HepG2 (cell line): Measurements from ENCODE around the gene PLIN5. TPM values are rescaled to one million over a fixed set of nuclear protein-coding genes. Genes with fewer than 3 reads are reported as not detected.

Experiments used
- CCDC6 ChIP-seq: sonication (generic); formaldehyde crosslinking; IDR thresholded peaks from 2 replicates; pipeline ENCODE4 v1.8.1; 2022; ENCODE audit warnings: mild to moderate bottlenecking, missing genetic modification reagents, moderate library complexity
- GTF3A ChIP-seq: sonication (generic); formaldehyde crosslinking; conservative IDR thresholded peaks from 2 replicates; pipeline ENCODE4 v1.4.0; 2020; ENCODE audit warnings: mild to moderate bottlenecking, missing genetic modification reagents
- HES4 ChIP-seq: sonication (generic); formaldehyde crosslinking; IDR thresholded peaks from 2 replicates; pipeline ENCODE4 v1.9.0; 2021; ENCODE audit warnings: mild to moderate bottlenecking, missing genetic modification reagents, borderline replicate concordance
- HMGXB4 ChIP-seq, 2 experiments: sonication (generic) in 1 of 2; formaldehyde crosslinking in 1 of 2; IDR thresholded peaks; 2 replicates each; pipeline versions ENCODE4 v1.4.0 to v1.6.1; 2018 to 2020; ENCODE audit warnings: missing genetic modification reagents in 2 of 2, borderline replicate concordance in 1 of 2, low read depth in 1 of 2, mild to moderate bottlenecking in 1 of 2, missing biosample characterization in 1 of 2
- IKZF4 ChIP-seq: sonication (generic); formaldehyde crosslinking; IDR thresholded peaks from 2 replicates; pipeline ENCODE4 v1.5.1; 2020; ENCODE audit warnings: borderline replicate concordance, mild to moderate bottlenecking, low read depth, missing genetic modification reagents; ENCODE audit errors: not compliant biosample characterization
- KDM5B ChIP-seq: sonication (generic); formaldehyde crosslinking; IDR thresholded peaks from 2 replicates; pipeline ENCODE4 v1.4.0; 2020; ENCODE audit warnings: missing genetic modification reagents, mild to moderate bottlenecking, borderline replicate concordance
- KLF11 ChIP-seq: IDR thresholded peaks from 2 replicates; pipeline ENCODE4 v1.6.1; 2016; ENCODE audit warnings: missing compliant biosample characterization
- LCORL ChIP-seq, 2 experiments: fragments of 450-650 bp in 1 of 2; sonication (generic) in 1 of 2; formaldehyde crosslinking in 1 of 2; IDR thresholded peaks; 2 replicates each; pipeline versions ENCODE4 v1.5.0 to v1.6.1; 2017 to 2020; ENCODE audit warnings: antibody characterized with exemption in 1 of 2, missing genetic modification reagents in 1 of 2
- MAFK ChIP-seq, 2 experiments: IDR thresholded peaks in 1 of 2; conservative IDR thresholded peaks in 1 of 2; 2 replicates each; pipeline ENCODE4 v1.6.1; 2011; ENCODE audit warnings: improper control_type of control experiment in 2 of 2, low read length in 2 of 2
- RFX3 ChIP-seq: IDR thresholded peaks from 2 replicates; pipeline ENCODE4 v1.6.1; 2016; ENCODE audit warnings: missing biosample characterization, missing genetic modification reagents
- TCF7 ChIP-seq: sonication (generic); IDR thresholded peaks from 2 replicates; pipeline ENCODE4 v1.6.1; 2016; ENCODE audit warnings: antibody characterized with exemption, low read depth
- THAP8 ChIP-seq: sonication (generic); formaldehyde crosslinking; IDR thresholded peaks from 2 replicates; pipeline ENCODE4 v1.5.1; 2020; ENCODE audit warnings: missing genetic modification reagents, mild to moderate bottlenecking, borderline replicate concordance
- ZFX ChIP-seq: sonication (generic); formaldehyde crosslinking; IDR thresholded peaks from 2 replicates; pipeline ENCODE4 v1.4.0; 2020; ENCODE audit warnings: mild to moderate bottlenecking, low read depth, missing genetic modification reagents, moderate library complexity
- ZNF225 ChIP-seq: sonication (generic); formaldehyde crosslinking; IDR thresholded peaks from 2 replicates; pipeline ENCODE4 v1.4.0; 2020; ENCODE audit warnings: mild to moderate bottlenecking, missing genetic modification reagents
- ZNF441 ChIP-seq: sonication (generic); formaldehyde crosslinking; IDR thresholded peaks from 2 replicates; pipeline ENCODE4 v1.7.0; 2021; ENCODE audit warnings: missing genetic modification reagents, borderline replicate concordance
- ZNF670 ChIP-seq: sonication (generic); formaldehyde crosslinking; IDR thresholded peaks from 2 replicates; pipeline ENCODE4 v1.8.0; 2022; ENCODE audit warnings: mild to moderate bottlenecking, missing genetic modification reagents, borderline replicate concordance
- polyA plus RNA-seq, 8 experiments: library from polyadenylated mRNA; depleted of rRNA in 3 of 8; stranded (reverse) in 7 of 8; unstranded in 1 of 8; fragments of >200 nt; fragmentation: Illumina TruSeq in 4 of 8; extraction: Trizol in 4 of 8; gene quantifications; 2 replicates each; pipeline versions ENCODE4 v1.2.1 to v1.2.3, GENCODE V29; 2011 to 2016; ENCODE audit warnings: low read depth in 4 of 8, missing spikeins in 1 of 8, mixed read lengths in 1 of 8; ENCODE audit not compliant: insufficient read depth in 1 of 8
- total RNA-seq, 5 experiments: library from RNA; depleted of rRNA; stranded (reverse); fragments of >200 nt; fragmentation: Illumina TruSeq; extraction: Trizol; gene quantifications; 2 replicates each; pipeline ENCODE4 v1.2.3, GENCODE V29; 2016; ENCODE audit warnings: low read depth in 1 of 5
- TF ChIP-seq, protein P1 (sequence below): sonication (generic); formaldehyde crosslinking; IDR thresholded peaks from 2 replicates; pipeline ENCODE4 v1.4.0; 2020; ENCODE audit warnings: mild to moderate bottlenecking, missing genetic modification reagents, borderline replicate concordance
- TF ChIP-seq, protein P2 (sequence below): IDR thresholded peaks from 2 replicates; pipeline ENCODE4 v1.6.1; 2016; ENCODE audit warnings: mild to moderate bottlenecking

PLIN5 gene
- total and polyA plus RNA-seq, 2 of the 13 experiments (the other 11 are each of a cell fraction or from before 2014, with no cell fraction given) = 1.8 to 4.8 TPM

DNA sequence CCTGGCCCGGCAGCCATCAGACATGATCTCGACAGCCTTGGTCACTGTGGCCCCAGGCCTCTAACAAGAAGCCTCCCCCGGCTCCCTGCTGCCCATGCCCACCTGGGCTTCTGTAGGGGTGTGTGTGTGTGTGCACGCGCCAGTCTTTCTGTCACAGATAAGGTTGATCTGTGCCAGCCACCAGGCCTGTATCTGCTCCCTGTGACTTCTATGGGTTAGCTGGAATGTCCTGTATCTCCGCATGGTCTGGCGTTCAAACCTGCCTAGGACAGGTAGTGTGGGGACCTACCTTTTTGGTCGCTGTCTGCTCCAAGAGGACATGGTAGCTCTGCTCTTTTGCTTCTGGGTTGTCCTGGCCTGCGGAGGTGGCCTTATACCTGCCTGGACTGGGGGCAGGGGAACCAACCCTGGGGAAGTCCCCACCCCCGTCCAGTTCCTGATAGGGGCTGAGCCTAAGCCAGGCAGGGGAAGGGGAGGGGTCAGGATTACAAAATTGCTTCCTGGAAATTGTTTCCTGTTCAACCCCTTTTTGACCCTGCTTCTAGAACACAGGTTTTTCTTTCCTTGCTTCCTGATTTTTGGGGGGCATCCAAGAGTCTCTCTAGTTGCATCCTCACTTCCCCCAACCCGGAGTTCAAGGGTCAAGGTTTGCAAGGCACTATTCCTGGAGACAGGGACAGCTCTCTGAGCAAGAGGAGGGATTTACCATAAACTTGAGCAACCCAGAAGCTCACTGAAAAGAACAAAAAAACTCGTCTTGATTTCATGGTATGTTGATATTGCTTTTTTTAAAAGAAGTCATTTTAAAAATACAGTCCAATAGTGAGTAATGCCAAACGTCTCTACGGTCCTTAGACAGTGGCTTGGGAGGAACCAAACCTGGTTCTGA is 4.9 kb upstream of the PLIN5 start, which contains the start of gene LRG1 (continued):
- TF ChIP-seq THAP8 (no peak), MAFK (conservative IDR thresholded peaks at IDR 0.05 in 1 of 2, IDR thresholded peaks at IDR 0.05 in 1 of 2; ENCODE audit: low read length in 2 of 2) (no peak), HES4 (no peak), ZNF441 (CRISPR knock-in tag) (no peak), LCORL (IDR thresholded peaks at IDR 0.05) (no peak), LCORL (CRISPR knock-in tag; IDR thresholded peaks at IDR 0.05) (peak; percentile 76), CCDC6 (CRISPR knock-in tag) (peak; percentile 63; the same call in 1 of the 2 replicates), KDM5B (CRISPR knock-in tag) (no peak), ZNF670 (CRISPR knock-in tag) (0 out of 2 replicates have a peak, but pooled peaks have one; percentile 24), ZFX (CRISPR knock-in tag) (peak; percentile 84; the same call in 1 of the 2 replicates), IKZF4 (CRISPR knock-in tag) (no peak), TCF7 (no peak), GTF3A (CRISPR knock-in tag) (no peak), KLF11 (CRISPR knock-in tag) (no peak), RFX3 (CRISPR knock-in tag) (no peak), HMGXB4 (CRISPR knock-in tag; IDR thresholded peaks at IDR 0.05; ENCODE audit: borderline replicate concordance in 1 of 2, low read depth in 1 of 2) (peak in 1 of 2 experiments; percentile 34; a peak in 1 of 4 replicates), ZNF225 (CRISPR knock-in tag) (no peak)
- TF ChIP-seq, protein P1, sequence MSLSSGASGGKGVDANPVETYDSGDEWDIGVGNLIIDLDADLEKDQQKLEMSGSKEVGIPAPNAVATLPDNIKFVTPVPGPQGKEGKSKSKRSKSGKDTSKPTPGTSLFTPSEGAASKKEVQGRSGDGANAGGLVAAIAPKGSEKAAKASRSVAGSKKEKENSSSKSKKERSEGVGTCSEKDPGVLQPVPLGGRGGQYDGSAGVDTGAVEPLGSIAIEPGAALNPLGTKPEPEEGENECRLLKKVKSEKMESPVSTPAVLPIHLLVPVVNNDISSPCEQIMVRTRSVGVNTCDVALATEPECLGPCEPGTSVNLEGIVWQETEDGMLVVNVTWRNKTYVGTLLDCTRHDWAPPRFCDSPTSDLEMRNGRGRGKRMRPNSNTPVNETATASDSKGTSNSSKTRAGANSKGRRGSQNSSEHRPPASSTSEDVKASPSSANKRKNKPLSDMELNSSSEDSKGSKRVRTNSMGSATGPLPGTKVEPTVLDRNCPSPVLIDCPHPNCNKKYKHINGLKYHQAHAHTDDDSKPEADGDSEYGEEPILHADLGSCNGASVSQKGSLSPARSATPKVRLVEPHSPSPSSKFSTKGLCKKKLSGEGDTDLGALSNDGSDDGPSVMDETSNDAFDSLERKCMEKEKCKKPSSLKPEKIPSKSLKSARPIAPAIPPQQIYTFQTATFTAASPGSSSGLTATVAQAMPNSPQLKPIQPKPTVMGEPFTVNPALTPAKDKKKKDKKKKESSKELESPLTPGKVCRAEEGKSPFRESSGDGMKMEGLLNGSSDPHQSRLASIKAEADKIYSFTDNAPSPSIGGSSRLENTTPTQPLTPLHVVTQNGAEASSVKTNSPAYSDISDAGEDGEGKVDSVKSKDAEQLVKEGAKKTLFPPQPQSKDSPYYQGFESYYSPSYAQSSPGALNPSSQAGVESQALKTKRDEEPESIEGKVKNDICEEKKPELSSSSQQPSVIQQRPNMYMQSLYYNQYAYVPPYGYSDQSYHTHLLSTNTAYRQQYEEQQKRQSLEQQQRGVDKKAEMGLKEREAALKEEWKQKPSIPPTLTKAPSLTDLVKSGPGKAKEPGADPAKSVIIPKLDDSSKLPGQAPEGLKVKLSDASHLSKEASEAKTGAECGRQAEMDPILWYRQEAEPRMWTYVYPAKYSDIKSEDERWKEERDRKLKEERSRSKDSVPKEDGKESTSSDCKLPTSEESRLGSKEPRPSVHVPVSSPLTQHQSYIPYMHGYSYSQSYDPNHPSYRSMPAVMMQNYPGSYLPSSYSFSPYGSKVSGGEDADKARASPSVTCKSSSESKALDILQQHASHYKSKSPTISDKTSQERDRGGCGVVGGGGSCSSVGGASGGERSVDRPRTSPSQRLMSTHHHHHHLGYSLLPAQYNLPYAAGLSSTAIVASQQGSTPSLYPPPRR = no peak
- TF ChIP-seq, protein P2, sequence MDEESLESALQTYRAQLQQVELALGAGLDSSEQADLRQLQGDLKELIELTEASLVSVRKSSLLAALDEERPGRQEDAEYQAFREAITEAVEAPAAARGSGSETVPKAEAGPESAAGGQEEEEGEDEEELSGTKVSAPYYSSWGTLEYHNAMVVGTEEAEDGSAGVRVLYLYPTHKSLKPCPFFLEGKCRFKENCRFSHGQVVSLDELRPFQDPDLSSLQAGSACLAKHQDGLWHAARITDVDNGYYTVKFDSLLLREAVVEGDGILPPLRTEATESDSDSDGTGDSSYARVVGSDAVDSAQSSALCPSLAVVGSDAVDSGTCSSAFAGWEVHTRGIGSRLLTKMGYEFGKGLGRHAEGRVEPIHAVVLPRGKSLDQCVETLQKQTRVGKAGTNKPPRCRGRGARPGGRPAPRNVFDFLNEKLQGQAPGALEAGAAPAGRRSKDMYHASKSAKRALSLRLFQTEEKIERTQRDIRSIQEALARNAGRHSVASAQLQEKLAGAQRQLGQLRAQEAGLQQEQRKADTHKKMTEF (CRISPR knock-in tag) = peak; percentile 84
